GM18517 (cell line): ENCODE results near the gene CNTNAP2.

Source experiments
- ATAC-seq: cut with Tn5 transposase; IDR thresholded peaks from one replicate; pipeline ENCODE4 v1.9.1; 2021; ENCODE audit warnings: mild to moderate bottlenecking, moderate library complexity; ENCODE audit not compliant: unreplicated experiment

CNTNAP2 gene

DNA sequence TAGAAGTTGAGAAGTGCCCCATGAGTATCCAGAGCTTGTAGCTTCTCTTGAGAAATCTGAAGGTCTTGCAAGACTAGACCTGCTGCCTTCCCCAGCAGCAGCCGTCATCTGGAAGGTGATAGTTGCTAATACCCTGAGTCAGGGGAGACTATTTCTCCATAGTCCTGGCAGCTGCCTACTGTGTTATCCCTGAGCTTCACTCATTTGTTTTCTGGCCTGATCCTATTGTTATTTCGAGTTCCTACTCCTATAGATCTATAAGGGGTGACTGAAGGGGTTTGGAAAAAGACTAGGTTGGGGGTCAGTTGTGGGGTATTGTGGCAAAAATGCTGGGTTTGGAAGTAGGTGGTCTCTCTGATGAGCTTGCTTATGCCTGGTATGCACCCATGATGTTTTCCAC, 297.8 kb downstream of the CNTNAP2 start:
- ATAC-seq = no peak

DNA sequence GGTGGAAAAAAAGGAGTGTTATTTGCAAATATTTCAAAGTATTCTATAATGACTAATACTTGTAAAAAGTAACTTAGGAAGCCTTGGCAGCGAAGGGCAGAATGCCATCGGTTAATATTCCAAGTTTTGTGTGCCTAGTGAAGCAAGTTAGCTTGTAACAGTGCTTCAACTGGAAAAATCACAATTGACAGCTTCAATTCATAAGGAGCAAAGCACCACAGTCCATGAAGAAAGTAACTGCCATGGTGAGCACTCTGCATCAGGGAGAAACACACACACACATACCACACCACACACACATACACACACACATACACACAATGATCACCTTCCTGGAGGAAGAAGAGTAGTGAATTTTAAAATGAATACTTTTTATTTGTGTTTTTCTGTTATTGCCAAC, 298.3 kb downstream of the CNTNAP2 start:
- no peak for ATAC-seq

DNA sequence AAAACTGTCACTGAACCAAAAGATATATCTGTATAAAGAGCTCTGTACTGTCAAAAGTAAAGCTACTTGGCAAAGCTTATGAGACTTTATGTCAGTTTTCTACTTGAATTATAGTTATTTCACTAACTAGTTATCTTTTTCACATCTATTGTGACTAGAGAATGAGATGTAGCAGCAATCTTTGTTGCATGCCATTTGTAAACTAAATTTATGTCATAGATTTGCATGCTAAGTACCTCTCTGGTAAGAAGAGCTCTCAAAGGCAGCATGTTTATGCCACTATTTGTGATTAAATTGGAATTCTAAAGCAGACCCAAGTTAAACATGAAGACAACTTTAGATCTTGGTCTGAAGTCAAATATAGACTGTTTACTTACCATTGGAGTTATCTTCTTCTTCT, 300.6 kb downstream of the CNTNAP2 start:
- ATAC-seq = no peak

DNA sequence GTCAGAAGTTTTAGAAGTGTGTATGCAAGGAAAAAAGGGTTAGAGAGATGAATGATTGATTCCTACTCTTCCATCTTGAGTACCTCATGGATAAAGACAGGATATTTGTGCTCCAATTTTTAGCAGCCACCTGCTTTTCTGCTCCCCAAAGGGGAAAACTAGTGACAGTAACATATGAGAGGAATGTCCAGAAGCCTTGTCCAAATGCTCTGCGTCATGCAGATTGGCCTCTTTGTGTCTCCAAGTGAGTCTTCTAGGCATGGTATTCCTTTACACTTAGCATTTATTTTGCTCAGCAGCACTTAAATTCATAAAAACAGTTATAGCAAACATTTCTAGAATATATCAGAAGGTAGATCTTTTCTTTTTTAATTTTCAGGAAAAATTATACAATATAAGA, 306.8 kb downstream of the CNTNAP2 start:
- ATAC-seq = no peak

DNA sequence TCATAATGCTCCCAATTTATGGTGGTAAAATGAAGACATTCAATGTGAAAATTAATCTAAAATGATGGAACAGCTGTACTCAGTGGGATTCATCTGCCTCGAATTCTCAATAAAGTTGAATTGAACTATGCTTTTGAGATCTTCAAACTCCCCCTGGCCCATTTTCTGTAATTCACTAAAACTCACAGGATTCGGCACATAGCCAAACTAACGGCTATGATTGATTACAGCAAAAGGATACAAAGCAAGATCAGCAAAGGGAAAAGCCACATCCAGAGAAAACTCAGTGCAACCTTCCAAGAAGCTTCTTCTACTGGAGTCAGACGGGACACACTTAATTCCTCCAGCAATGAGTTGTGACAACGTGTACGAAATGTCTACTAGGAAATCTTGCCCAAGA, 307.5 kb downstream of the CNTNAP2 start:
- no peak for ATAC-seq

DNA sequence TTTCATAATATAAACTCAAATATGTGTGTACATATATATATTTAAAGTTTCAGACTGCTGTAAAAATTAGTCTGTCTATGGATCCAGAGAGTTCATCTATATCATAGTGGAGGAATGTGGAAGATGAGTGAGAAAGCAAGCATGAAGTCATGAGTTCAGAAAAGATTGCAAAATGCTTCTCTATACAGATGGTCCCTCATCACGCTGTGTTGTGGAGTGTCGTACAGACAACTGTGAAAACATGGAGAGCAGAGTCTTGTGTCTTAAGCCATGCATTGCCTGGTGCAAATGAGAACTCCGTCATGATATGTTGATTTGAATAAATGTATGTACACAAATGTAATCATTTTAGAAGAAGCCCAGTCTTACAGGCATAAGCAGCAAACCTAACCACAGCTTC, 316.9 kb downstream of the CNTNAP2 start:
- no peak for ATAC-seq

DNA sequence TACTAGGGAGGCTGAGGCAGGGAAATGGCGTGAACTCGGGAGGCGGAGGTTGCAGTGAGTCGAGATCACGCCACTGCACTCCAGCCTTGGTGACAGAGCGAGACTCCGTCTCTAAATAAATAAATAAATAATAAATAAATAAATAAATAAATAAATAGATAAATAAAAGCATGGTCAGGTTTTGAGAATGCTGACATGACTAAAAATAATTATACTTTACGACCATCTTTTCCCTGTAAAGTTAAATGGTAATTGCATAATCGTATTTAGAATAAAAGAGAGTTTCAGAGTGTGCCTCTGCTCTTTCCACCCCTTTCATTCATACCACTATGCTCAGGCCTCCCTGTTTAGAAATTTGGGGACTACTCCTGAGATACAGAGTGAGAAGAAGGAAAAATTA, 326.5 kb downstream of the CNTNAP2 start:
- ATAC-seq = no peak

DNA sequence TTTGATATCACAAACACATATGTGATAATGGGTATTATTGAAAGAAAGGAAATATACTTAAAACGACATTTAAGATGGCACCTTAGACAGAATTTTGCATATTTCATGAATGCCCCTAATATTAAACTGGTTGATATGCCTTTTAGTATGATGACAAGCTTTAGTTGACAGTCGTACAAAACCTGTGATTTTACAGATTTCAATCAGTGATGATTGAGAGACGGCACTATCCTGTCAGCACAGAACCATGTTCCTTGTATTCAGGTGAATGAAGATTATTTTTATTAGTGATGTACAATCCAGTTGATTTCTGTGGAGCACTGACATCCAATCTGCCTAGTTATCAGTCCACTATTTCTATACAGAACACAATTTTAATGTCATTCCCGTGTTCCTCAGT, 333.0 kb downstream of the CNTNAP2 start:
- no peak for ATAC-seq

DNA sequence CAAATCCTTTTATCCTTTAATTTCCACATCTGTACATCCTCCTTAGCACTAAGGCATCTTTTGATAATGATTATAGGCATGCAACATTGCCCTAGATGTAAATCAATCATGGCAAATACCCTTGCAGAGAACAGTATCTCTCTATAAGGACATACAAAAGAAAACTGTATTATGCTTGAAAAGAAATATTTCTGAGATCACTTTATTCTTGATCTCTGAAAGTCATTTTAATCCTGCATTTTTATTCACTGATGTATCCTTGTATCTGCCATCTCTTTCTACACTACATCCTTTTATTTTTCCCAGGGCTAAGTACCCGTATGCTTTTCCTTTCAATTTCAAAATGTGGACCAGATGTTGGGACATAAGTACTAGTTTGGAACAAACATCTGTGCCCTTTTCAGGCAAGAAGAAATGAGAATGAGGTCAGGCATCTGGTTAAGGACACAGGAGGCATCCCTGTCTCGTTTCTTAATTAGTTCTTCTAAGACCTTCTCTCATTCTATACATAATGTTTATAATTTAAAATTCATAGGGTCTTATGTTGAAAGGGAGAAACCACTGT, 338.6 kb downstream of the CNTNAP2 start:
- no peak for ATAC-seq

DNA sequence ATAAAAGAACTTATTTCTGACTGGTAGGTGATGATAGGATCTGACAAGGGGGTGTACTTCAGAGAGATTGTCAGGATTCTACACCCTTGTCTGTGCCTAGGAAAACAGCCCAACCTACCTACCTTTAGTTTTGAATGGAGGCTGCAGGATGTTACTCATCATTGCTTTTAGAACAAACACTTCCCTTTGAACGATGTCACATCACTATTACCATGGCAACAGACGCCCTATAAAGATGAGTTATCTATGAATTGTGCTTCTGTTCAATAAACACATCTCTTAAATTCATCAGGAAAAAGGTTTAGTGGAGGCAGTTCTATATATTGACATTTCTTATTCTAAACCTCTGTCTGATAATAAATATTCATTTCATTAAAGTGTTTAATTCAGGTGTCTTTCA, 362.4 kb downstream of the CNTNAP2 start:
- no peak for ATAC-seq

DNA sequence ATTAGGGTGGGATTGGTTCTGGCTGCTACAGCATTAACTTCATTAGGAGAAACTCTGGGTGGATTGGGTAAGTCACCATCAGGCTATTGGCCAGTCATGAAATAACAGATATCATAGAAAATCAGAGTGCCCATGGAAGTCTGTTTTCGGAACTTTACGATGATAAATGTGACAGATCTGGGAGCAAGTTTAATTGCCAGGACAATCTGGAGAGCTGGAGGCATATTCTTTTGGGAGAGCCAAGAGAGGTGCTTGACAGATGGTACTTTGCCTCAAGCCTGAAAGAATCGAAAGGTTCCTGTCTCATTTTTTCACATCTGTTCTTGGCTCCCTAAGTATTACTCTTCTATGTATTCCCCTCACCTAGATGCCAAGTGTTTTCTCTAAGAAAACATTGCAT, 369.9 kb downstream of the CNTNAP2 start:
- no peak for ATAC-seq

DNA sequence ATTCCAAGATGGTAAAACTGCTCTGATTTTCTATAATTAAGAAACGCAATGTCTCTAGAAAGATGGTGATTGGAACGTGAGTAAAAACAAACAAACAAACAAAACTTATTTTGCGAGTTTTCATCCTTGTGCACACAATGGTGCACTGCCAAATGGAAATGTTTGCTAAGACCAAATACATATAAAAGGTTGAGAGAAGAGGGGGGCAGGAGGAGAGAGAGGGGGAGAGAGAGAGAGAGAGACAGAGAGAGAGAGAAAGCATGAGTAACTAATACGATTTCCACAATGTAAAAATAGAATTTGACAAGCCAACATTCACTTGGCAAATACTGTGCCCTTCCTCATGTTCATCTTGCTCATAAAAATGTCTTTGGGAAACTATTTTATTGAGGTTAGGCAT, 375.4 kb downstream of the CNTNAP2 start:
- no peak for ATAC-seq

DNA sequence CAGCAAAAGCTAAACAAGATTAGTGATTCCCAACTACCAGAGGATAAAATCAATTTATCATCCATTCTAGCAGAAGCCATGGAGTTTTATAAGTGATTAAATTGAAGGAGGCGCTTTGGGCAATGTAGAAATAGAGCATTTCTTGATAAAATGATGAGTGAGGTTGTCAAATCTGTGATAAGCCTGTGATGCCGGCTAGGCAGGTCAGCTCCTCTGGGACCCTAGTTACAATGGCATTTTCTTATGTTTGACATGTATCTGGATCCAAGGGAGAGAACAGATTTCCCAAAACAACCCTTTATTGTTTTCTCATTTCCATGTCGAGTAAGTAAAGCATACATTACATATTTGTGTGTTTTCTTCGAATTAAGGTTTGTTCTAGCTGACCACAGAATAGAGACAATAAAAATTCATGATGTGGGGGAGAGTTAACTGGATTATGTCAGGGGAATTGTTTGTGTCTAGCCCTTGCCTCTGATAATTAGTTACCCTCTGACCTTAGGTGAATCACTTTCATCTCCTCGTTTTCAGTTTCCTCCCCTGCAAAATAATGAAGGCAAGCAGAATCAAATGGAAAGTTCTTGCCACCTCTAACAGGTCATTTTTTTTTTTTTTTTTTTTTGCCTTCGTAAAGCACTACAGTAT, 378.5 kb downstream of the CNTNAP2 start:
- no peak for ATAC-seq

DNA sequence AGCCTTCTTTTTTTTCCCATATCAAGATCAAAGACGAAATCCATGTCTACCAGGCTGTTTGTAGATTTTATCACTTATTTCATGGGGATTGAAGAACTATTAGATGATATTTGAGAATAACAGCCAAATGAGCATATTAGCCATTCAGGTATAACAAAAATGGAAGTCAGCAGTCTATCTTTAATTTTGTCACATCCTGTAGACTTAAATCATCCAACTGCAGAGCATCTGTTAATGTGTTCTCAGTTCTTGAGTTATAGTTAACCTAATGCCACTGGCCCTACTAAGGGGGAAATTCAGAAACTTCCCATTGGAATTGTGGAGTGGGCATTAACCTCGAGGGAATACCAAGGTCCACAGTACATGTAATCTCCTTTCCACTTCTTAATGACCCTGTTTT, 380.1 kb downstream of the CNTNAP2 start:
- ATAC-seq = no peak

DNA sequence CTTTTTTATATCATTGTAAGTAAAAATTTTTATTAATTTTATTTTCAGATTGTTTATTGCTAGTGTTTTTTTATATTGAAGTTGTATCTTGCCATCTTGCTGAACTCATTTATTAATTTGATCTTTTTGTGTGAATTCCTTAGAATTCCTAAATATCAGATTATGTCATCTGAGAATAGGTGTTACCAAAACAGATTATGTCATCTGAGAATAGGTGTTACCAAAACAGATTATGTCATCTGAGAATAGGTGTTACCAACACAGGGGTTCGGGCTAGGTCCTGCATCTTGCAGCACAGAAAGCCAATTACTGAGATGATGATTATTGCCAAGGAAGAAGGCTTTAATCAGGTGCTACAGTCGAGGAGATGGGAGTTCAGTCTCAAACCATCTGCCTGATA, 383.4 kb downstream of the CNTNAP2 start:
- no peak for ATAC-seq

DNA sequence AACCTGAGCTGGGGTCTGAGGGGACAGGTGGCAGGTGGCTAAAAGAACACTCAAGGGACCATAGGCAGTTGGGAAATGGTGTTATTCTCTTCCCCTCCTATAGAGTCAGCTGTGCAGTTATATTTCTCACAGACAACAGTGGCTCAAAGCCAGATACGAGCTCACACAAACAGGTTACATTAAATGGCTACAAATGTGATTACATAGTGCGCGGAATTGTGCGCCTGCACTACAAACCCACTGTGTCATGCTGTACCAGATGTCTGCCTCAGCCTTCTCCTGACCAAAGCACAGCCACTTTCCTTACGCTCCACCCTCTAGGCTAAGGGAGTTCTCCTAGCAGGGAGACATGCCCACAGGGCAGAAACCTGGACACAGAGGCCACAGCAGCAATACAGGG, 387.2 kb downstream of the CNTNAP2 start:
- ATAC-seq = no peak

DNA sequence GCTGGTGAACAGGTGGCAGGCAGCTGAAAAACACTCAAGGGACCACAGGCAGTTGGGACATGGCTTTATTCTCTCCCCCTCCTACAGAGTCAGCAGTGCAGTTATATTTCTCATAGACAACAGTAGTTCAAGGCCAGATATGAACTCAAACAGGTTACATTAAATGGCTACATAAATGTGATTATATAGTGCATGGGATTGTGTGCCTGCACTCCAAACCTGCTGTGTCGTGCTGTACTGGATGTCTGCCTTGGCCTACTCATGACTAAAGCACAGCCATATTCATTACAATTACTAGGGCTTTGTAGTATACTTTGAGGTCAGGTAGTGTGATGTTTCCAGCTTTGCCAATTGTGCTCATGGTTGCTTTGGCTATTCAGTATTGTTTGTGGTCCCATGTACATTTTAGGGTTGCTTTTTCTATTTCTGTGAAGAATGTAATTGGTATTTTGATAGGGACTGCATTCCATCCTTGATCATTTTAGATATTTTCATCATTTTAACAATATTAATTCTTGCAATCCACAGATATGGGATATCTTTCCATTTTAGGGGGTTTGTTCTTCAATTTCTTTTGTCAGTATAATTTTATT, 393.6 kb downstream of the CNTNAP2 start:
- ATAC-seq = no peak

DNA sequence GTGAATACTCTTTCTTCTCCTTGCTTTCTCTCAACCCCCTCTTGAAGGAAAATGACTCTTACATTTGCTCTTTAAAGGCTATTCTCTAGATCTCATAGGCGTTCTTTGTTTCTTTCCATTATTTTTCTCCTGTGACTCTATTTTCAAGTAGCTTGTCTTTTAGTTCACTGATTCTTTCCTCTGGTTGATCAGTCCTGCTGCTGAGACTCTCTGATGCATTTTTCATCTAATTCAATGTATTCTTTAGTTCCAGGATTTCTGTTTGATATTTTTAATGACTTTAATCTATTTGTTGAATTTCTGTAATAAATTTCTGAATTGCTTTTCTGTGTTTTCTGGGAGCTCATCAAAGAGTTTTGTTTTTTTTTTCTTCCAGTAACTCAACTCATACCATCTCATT, 397.7 kb downstream of the CNTNAP2 start:
- no peak for ATAC-seq

DNA sequence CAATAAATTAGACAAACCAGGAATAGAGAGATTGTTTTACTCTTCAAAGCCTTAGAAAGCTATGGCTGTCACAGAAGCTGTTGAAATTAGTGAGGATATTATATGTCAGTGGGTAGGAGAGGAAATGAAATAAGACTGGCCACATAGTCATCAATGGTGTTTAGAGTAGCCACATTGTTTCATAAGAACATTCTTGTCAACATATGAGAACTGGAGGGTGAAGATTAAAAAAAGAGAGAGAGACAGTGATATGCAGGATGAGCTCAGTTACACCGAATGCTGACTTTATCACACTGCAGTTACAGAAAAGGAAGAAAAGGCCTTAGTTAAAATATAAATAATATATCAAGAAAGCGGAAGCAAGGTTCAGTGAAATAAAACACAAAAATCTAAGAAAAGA, 412.0 kb downstream of the CNTNAP2 start:
- no peak for ATAC-seq

DNA sequence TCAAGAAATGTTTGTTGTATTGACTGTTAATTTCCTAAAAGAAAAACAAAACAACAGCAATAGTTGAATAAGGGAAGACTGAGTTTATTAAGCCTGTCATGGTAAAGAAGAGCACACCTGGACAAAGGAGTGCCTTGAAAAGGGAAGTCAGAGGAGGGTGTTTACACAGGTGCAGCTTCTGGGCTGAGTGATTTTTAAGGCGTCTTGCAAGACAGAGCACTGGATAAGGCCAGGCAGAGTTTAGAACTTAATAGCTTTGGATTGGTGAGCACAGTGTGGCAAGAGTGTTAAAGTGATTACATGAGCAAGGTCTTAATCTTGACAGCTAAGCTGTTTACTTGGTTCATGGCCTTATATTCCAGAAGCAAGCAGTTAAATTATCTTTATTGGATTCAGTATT, 423.2 kb downstream of the CNTNAP2 start:
- no peak for ATAC-seq

DNA sequence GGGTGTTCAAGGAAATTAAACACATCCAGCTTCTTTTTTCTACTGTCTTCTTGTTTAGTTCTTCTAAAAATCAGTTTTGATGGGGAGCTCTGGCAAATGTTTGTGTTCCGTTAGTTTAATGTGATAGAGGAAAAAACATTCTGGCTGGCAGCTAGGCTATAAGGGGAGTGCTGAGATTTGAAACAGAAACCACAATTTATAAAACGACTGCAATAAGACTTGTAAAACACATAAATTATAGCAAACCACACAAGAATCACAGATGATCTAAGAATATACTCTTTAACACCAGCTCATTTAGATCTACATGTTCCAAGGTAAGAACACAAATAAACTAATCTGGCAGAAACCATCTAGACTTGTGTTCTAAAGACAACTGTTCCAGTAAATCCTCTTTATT, 425.5 kb downstream of the CNTNAP2 start:
- no peak for ATAC-seq

DNA sequence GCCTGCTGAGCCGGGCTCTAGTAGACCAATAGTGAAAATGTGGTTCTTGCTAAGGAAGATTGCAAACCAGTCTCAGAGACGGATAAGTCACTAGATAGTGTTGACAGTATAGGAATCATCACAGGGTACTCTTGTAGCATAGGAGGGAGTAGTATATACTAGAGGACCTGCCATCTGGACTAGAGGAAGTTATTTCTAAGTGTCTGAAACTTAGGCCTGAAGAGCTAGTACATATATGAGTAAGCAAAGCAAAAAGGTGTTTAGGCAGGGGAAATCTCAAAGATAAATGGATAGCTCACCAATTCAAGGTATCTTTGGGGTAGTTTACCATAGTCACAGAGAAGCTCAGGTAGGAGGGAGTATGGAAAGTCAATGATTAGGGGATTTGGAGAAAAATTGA, 428.1 kb downstream of the CNTNAP2 start:
- ATAC-seq = no peak

DNA sequence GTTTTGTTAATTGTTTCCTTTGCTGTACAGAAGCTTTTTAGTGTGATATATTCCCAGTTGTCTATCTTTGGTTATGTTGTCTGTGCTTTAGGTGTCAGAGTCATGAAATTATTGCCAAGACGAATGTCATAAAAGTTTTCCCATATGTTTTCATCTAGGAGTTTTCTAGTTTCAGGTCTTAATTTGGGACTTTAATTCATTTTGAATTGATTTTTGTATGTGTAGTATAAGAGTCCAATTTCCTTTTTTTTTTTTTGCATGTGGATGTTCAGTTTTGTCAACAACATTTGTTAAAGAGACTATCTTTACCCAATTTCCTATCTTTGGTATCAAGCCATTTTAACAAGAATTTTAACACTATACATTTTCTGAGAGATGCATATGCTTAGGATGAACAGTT, 432.2 kb downstream of the CNTNAP2 start:
- ATAC-seq = no peak
